Fibroblast of lung (primary cell): Measurements from ENCODE around the gene REEP5.

Experiments used
- CTCF ChIP-seq, 2 donors: IDR thresholded peaks in 1 of 2; conservative IDR thresholded peaks in 1 of 2; 1 replicate in 1 of 2; 2 replicates in 1 of 2; pipeline ENCODE4 v1.5.1; 2011 to 2012; ENCODE audit warnings: low read length in 2 of 2, control low read depth in 1 of 2, inconsistent platforms in 1 of 2, low read depth in 1 of 2, mild to moderate bottlenecking in 1 of 2
- EZH2 ChIP-seq: IDR thresholded peaks from 2 replicates; pipeline ENCODE4 v1.5.1; 2012; ENCODE audit warnings: low read length, control low read depth, mild to moderate bottlenecking; ENCODE audit errors: missing control alignments

- TF ChIP-seq CTCF (conservative IDR thresholded peaks at IDR 0.05 in 1 of 2, IDR thresholded peaks at IDR 0.05 in 1 of 2; ENCODE audit: low read depth in 1 of 2, low read length in 2 of 2) (no peak), EZH2 (no peak)
Measured at GRCh38 chr5:112880219-112880964, 41.6 kb downstream of the REEP5 start.
